ENCODE measurements around the gene SALL4.

SALL4 gene

GRCh38 chr20:51734876-51735720, 67.2 kb downstream of the SALL4 start:
- DNase-seq: no peak

- no peak for DNase-seq
Measured at GRCh38 chr20:51733070-51733469, 69.3 kb downstream of the SALL4 start.
